Osteoblast (primary cell): Measurements from ENCODE around the gene OTUB2. TPM values are rescaled to one million over a fixed set of nuclear protein-coding genes. Genes with fewer than 3 reads are reported as not detected.

Experiments used
- DNase-seq: peaks from one replicate; pipeline ENCODE4 v3.0.0; 2011; ENCODE audit warnings: low spot score, mixed read lengths; ENCODE audit not compliant: insufficient read length; ENCODE audit errors: missing footprints
- H2AFZ ChIP-seq: 2 replicates; pipeline ENCODE4 v1.6.0; 2011; ENCODE audit warnings: mild to moderate bottlenecking, low read length
- H3K27ac ChIP-seq: 2 replicates; pipeline ENCODE4 v1.5.1; 2011; ENCODE audit warnings: mild to moderate bottlenecking, low read depth, low read length, moderate library complexity
- H3K27me3 ChIP-seq: 2 replicates; pipeline ENCODE4 v1.6.0; 2012; ENCODE audit warnings: mild to moderate bottlenecking, control low read depth, inconsistent platforms, low read length, moderate library complexity; ENCODE audit not compliant: insufficient read depth
- H3K36me3 ChIP-seq: 2 replicates; pipeline ENCODE4 v1.5.1; 2011; ENCODE audit warnings: mild to moderate bottlenecking, low read length, control low read depth, moderate library complexity; ENCODE audit not compliant: insufficient read depth
- H3K4me1 ChIP-seq: 2 replicates; pipeline ENCODE4 v1.5.1; 2011; ENCODE audit warnings: mild to moderate bottlenecking, low read length, control low read depth, moderate library complexity; ENCODE audit not compliant: insufficient read depth
- H3K4me2 ChIP-seq: 2 replicates; pipeline ENCODE4 v1.6.0; 2011; ENCODE audit warnings: mild to moderate bottlenecking, low read length; ENCODE audit not compliant: insufficient read depth
- H3K4me3 ChIP-seq: fragments of 200-600 bp; sonication (generic); 3 replicates; pipeline ENCODE4 v1.5.1; 2012; ENCODE audit warnings: mild to moderate bottlenecking, low read length, inconsistent platforms; ENCODE audit not compliant: insufficient read depth
- H3K79me2 ChIP-seq: 2 replicates; pipeline ENCODE4 v1.6.0; 2012; ENCODE audit warnings: mild to moderate bottlenecking, low read length, control low read depth, inconsistent platforms; ENCODE audit not compliant: insufficient read depth
- H3K9me3 ChIP-seq: 2 replicates; pipeline ENCODE4 v1.5.1; 2011; ENCODE audit warnings: low read depth, low read length, control low read depth
- H4K20me1 ChIP-seq: 2 replicates; pipeline ENCODE4 v1.6.0; 2012; ENCODE audit warnings: mild to moderate bottlenecking, low read length, control low read depth; ENCODE audit not compliant: insufficient read depth
- total RNA-seq: library from RNA; depleted of rRNA; stranded (reverse); fragments of >200 nt; gene quantifications from 2 replicates; pipeline ENCODE4 v1.2.3, GENCODE V29; 2012
- TF ChIP-seq, protein P1 (sequence below): IDR thresholded peaks from 2 replicates; pipeline ENCODE4 v1.5.1; 2011; ENCODE audit warnings: mild to moderate bottlenecking, low read depth, low read length, moderate library complexity; ENCODE audit errors: extremely low read depth

Gene OTUB2
- total RNA-seq, 1 donor: 1.4 TPM

- Histone ChIP-seq H3K9me3 (no peaks in the 10 kb centered on the region), H3K27ac (no peak overlapping the region), H3K4me3 (no peak overlapping the region), H3K4me2 (no peak overlapping the region), H3K27me3 (no peaks in the 10 kb centered on the region), H4K20me1 (peaks cover 21% of the 10 kb centered on the region), H2AFZ (no peak overlapping the region), H3K36me3 (peaks cover 5% of the 10 kb centered on the region), H3K79me2 (no peaks in the 10 kb centered on the region), H3K4me1 (peaks cover 23% of the 10 kb centered on the region)
- TF ChIP-seq, protein P1, sequence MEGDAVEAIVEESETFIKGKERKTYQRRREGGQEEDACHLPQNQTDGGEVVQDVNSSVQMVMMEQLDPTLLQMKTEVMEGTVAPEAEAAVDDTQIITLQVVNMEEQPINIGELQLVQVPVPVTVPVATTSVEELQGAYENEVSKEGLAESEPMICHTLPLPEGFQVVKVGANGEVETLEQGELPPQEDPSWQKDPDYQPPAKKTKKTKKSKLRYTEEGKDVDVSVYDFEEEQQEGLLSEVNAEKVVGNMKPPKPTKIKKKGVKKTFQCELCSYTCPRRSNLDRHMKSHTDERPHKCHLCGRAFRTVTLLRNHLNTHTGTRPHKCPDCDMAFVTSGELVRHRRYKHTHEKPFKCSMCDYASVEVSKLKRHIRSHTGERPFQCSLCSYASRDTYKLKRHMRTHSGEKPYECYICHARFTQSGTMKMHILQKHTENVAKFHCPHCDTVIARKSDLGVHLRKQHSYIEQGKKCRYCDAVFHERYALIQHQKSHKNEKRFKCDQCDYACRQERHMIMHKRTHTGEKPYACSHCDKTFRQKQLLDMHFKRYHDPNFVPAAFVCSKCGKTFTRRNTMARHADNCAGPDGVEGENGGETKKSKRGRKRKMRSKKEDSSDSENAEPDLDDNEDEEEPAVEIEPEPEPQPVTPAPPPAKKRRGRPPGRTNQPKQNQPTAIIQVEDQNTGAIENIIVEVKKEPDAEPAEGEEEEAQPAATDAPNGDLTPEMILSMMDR: no peak
- no peak for DNase-seq
These were observed 14.7 kb downstream of the OTUB2 start for GRCh38 chr14:94040796-94041195.

- Histone ChIP-seq H3K27ac (no peak overlapping the region), H3K9me3 (no peaks in the 10 kb centered on the region), H3K36me3 (peaks cover 11% of the 10 kb centered on the region), H3K4me1 (peaks cover 23% of the 10 kb centered on the region), H3K27me3 (no peaks in the 10 kb centered on the region), H3K79me2 (no peaks in the 10 kb centered on the region), H2AFZ (no peak overlapping the region), H4K20me1 (peaks cover 17% of the 10 kb centered on the region), H3K4me2 (no peak overlapping the region), H3K4me3 (no peak overlapping the region)
- TF ChIP-seq, protein P1: no peak
- peak; percentile 93 for DNase-seq
These were observed 15.6 kb downstream of the OTUB2 start for GRCh38 chr14:94041551-94042346.

DNA sequence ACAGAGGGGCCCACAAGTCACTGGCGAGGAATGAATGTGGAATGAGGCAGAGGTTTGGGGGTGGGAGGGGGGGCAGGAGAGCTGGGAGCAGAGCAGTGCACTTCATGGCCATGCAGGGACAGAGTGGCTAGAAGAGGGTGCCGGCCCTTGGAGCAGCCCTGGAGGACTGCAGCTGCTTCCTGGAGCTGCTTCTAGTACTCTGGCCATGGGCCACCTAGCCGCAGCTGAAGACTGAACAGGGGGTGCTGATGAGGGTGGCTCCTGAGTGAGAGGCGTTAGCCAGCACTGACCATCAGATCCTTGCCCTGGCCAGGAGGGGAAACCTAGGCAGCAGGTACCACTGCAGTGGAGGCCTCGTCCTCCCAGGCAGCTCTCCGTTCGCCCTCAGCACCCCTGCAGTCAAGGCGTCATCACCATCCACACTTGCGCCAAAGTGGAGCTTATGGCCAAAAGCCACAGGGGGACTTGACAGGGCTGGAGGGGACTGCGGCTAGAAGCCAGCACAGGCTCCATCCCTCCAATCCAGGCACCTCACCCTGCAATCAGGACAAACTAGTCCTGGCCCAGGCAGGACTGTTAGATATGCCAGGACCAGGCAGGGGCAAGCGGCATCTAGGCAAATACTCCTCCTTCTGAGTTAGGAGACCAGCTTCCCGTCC is 16.4 kb downstream of the OTUB2 start:
- no peak overlapping the region for H3K4me2 ChIP-seq
- H3K27ac ChIP-seq: peak overlapping the region; percentile 23
- peaks cover 19% of the 10 kb centered on the region for H3K36me3 ChIP-seq
- H3K4me3 ChIP-seq: no peak overlapping the region
- H3K9me3 ChIP-seq: no peaks in the 10 kb centered on the region
- no peak for DNase-seq
- no peaks in the 10 kb centered on the region for H3K79me2 ChIP-seq
- H4K20me1 ChIP-seq: peaks cover 17% of the 10 kb centered on the region
- H3K4me1 ChIP-seq: peaks cover 23% of the 10 kb centered on the region
- no peaks in the 10 kb centered on the region for H3K27me3 ChIP-seq
- TF ChIP-seq, protein P1: no peak
- H2AFZ ChIP-seq: no peak overlapping the region

- TF ChIP-seq, protein P1: no peak
- peaks cover 17% of the 10 kb centered on the region for H4K20me1 ChIP-seq
- peaks cover 26% of the 10 kb centered on the region for H3K36me3 ChIP-seq
- no peaks in the 10 kb centered on the region for H3K79me2 ChIP-seq
- H3K27ac ChIP-seq: peak overlapping the region; percentile 23
- no peak overlapping the region for H2AFZ ChIP-seq
- peaks cover 23% of the 10 kb centered on the region for H3K4me1 ChIP-seq
- no peak overlapping the region for H3K4me2 ChIP-seq
- no peak overlapping the region for H3K4me3 ChIP-seq
- DNase-seq: no peak
- no peaks in the 10 kb centered on the region for H3K9me3 ChIP-seq
- H3K27me3 ChIP-seq: no peaks in the 10 kb centered on the region
These were observed 17.1 kb downstream of the OTUB2 start for GRCh38 chr14:94043111-94043755.
